ENCODE measurements around the gene MRPL4.
"Not testable (repeated sequence)": the region's sequence is repeated elsewhere in the genome, so short reads cannot be mapped to it uniquely, and the experiment has no call there.

MRPL4 gene

DNA sequence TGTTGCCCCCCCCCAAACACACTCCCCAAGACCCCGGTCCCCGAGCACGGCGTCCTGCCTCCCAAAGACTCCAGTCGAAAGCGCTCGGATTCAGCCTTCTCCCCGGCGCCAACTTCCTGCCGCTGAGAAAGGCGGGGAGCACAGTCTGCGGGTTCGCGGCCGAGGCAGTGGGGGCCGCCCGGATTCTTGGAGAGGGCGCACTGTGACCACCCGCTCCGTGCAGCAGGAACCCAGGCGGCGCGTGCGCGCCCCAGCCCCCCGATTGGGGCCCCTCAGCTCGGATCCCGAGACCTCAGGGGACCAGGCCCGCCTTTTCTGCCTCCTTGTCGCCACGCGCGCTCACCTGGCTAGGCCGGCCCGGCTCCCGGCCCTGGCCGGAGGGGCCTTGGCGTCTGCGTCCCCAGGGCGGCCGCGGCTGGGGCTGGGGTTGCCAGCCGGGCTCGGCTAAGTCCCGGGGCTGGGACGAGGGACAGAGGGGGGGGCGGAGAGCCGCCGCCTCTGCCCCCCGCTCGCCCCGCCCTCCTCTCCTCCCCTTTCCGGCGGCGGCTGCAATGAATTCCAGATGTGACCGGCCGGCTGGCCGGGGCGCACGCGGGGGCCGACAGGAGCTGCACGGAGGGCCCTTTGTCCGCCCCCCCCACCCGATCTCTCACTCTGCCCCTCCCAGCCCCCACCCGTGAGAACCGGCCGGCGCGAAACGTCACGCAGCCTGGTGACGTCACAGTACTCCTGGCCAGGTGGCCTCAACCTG lies 21.0 kb upstream of the MRPL4 start, which contains the start of gene S1PR2:
TSS of gene S1PR2 (minus strand) at position 471 of the 751 bp plus-strand sequence. CDS start 6,426 bp downstream, outside the sequence.
- DNase-seq, result no peak

GRCh38 chr19:10231612-10232228 lies 20.3 kb upstream of the MRPL4 start:
- DNase-seq, result no peak

DNA sequence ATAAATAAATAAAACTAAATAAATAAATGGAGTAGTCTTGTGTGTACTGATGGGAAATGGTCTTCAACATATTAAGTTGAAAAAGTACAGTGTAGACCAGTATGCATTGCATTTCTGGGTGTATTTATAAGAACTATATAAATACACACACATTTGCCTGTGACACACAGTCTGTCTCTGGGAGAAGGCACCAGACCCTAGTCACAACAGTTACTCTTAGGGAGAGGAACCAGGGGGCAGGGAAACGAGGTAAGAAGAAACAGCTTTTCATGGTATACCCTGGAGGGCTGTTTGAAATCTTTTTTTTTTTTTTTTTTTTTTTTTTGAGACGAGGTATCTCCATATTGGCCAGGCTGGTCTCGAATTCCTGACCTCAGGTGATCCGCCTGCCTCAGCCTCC lies 18.1 kb upstream of the MRPL4 start:
- DNase-seq, result no peak

DNA sequence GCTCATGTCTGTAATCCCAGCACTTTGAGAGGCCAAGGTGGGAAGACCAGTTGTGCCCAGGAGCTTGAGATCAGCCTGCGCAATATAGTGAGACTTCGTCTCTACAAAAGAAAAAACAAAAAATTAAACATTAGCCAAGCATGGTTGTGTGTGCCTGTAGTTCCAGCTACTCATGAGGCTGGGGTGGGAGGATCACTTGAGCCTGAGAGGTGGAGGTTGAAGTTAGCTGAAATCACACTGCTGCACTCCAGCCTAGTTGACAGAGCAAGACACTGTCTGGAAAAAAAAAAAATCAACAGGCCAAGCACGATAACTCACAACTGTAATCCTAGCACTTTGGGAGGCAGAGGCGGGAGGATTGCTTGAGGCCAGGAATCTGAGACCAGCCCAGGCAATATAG lies 17.0 kb upstream of the MRPL4 start:
- no peak for DNase-seq

GRCh38 chr19:10235409-10235808 lies 16.6 kb upstream of the MRPL4 start:
- not testable (repeated sequence) for DNase-seq

GRCh38 chr19:10237702-10238101 lies 14.3 kb upstream of the MRPL4 start:
- no peak for DNase-seq

- DNase-seq, result no peak
Observed at GRCh38 chr19:10238172-10238783, 13.7 kb upstream of the MRPL4 start.

GRCh38 chr19:10241826-10242449 lies 10.1 kb upstream of the MRPL4 start:
- DNase-seq, result not testable (repeated sequence)

DNA sequence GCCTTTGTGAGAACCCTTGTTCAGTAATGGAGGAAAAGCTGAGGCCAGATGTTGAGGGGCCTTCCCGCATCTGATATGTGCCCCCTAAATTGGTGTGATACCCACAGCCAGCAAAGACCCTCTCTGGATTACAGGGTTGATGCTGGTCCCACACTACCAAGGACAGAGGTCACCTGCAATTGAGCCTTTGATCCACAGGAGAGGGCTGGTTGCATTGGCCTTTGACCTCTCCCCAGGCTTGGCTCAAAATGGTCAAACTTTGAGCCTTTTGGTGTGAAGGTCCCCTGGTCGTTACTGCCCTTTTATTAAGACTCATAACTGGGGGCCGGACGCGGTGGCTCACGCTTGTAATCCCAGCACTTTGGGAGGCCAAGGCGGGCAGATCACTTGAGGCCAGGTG lies 8.4 kb upstream of the MRPL4 start:
- DNase-seq, result no peak

- DNase-seq, result no peak
Observed at GRCh38 chr19:10245189-10245939, 6.7 kb upstream of the MRPL4 start.

- no peak for DNase-seq
Observed at GRCh38 chr19:10246511-10246910, 5.5 kb upstream of the MRPL4 start.

DNA sequence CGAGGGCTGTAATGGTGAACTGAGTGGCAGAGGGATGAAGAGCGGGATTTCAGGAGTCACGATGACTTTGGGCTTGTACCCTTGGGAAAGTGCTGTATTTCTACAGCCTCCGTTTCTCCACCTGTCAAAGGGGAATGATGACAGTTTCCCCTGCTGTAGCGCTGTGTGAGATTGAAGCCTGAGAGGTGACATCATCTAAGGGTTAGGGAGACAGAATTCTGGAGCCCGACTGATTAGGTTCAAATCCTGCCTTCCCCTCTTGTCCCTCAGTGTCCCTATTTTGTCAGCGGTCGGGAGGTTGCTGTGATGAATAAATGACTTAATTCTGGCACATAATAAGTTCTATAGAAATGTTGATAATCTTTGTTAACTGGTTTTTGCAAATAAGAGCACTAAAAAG lies 693 bp downstream of the MRPL4 start:
- no peak for DNase-seq

- no peak for DNase-seq
Observed at GRCh38 chr19:10254244-10254643, 2.2 kb downstream of the MRPL4 start.

DNA sequence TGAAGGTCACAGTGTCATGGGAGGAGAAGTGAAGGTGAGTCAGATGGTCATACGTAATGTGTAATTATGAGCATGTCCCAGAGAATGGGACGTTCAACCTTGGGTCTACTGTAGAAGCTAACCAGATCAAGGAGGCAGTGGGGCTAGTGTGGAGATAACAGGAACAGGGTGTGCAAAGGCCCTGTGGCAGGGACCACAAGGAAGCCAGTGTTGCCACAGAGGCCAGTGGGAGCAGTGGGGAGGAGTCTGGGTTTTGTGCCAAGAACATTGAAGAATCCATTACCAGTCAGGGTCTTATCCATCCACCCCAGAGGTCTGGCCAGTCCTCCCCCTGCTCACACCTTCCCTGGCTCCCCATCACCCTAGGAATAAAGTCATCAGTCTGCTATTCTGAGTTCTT lies 3.3 kb downstream of the MRPL4 start:
- DNase-seq, result no peak

GRCh38 chr19:10256551-10256950 lies 4.5 kb downstream of the MRPL4 start:
- DNase-seq, result no peak

- no peak for DNase-seq
Observed at GRCh38 chr19:10256970-10257615, 5.1 kb downstream of the MRPL4 start.

DNA sequence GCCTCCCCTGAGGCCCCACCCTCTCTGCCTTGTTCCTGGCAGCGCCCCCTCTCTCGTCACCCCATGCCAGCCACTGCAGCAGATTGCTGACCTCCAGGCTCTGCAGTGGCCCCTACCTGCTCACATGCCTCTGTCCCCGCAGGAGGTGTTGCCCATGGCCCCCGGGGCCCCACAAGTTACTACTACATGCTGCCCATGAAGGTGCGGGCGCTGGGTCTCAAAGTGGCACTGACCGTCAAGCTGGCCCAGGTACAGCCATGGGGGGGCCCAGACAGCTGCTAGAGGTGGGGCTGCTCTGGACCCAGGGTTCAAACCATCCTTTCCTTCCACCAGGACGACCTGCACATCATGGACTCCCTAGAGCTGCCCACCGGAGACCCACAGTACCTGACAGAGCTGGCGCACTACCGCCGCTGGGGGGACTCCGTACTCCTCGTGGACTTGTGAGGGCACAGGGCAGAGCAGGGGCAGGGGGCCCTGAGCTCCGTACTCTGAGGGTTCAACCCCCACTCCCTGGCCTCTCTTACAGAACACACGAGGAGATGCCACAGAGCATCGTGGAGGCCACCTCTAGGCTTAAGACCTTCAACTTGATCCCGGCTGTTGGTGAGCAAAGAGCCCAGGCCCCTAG lies 6.2 kb downstream of the MRPL4 start:
- DNase-seq, result no peak

GRCh38 chr19:10259162-10259905 lies 7.3 kb downstream of the MRPL4 start:
- DNase-seq, result peak; percentile 9

- DNase-seq, result no peak
Observed at GRCh38 chr19:10260141-10260584, 8.1 kb downstream of the MRPL4 start.

DNA sequence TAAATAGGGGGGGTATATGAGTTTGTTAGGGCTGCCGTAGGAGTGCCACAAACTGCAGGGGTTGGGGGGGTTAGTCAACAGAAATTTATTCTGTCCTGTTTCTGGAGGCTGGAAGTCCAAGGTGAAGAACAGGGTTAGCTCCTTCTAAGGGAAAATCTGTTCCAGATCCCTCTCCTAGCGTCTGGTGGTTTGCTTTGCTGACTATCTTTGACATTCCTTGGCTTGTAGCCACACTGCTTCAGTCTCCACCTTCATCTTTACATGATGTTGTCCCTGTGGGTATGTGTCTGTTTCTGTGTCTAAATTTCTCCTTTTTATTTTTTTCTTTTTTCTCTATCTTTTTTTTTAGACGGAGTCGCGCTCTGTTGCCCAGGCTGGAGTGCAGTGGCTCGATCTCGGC lies 10.8 kb downstream of the MRPL4 start:
- no peak for DNase-seq

- no peak for DNase-seq
Observed at GRCh38 chr19:10266706-10267105, 14.7 kb downstream of the MRPL4 start.

Data from NCI-H524 treated with DMSO at 0.1 percent for 48 hours (cell line).